ENCODE measurements around the gene ANK2.

GRCh38 chr4:113078066-113078465, 28.6 kb downstream of the ANK2 start:
- no peak for TF ChIP-seq CTCF (conservative IDR thresholded peaks at IDR 0.05; ENCODE audit: low read length)
- no peak for TF ChIP-seq EZH2phosphoT487 (IDR thresholded peaks at IDR 0.05; ENCODE audit: borderline replicate concordance, low read depth, low read length)
